Thoracic aorta (tissue), 2 donors: ENCODE results near the gene SHC1. TPM values are rescaled to one million over a fixed set of nuclear protein-coding genes. Genes with fewer than 3 reads are reported as not detected.

Source experiments
- ATAC-seq: fragments of 150-250 bp; one replicate; pipeline ENCODE4 v1.8.0; 2017; ENCODE audit warnings: low read depth; ENCODE audit not compliant: insufficient number of reproducible peaks, low FRiP score
- DNase-seq: peaks from one replicate; pipeline ENCODE4 v3.0.0-alpha.2; 2020; ENCODE audit warnings: low spot score
- H3K27ac ChIP-seq, 2 donors: fragments of 200-600 bp; sonication (generic); 1 replicate in 1 of 2; 2 replicates in 1 of 2; pipeline ENCODE4 v1.5.1; 2016; ENCODE audit warnings: mild to moderate bottlenecking in 2 of 2, moderate library complexity in 2 of 2
- H3K27me3 ChIP-seq: fragments of 200-600 bp; sonication (generic); replicated peaks from 2 replicates; pipeline ENCODE4 v1.6.0; 2016; ENCODE audit warnings: mild to moderate bottlenecking; ENCODE audit not compliant: insufficient read depth
- H3K36me3 ChIP-seq: fragments of 200-600 bp; sonication (generic); one replicate; pipeline ENCODE4 v1.5.1; 2016
- H3K4me1 ChIP-seq, 2 donors: fragments of 200-600 bp; sonication (generic); 1 replicate in 1 of 2; 2 replicates in 1 of 2; pipeline versions ENCODE4 v1.5.1 to v1.6.0; 2016; ENCODE audit warnings: low read depth in 2 of 2, mild to moderate bottlenecking in 1 of 2; ENCODE audit not compliant: control insufficient read depth in 1 of 2
- H3K4me3 ChIP-seq: fragments of 200-600 bp; sonication (generic); 2 replicates; pipeline ENCODE4 v1.5.1; 2016; ENCODE audit warnings: mild to moderate bottlenecking
- H3K9me3 ChIP-seq: fragments of 200-600 bp; sonication (generic); 2 replicates; pipeline ENCODE4 v1.5.1; 2016
- total RNA-seq, 2 donors: library from RNA; depleted of rRNA; stranded (reverse); fragments of >200 nt; gene quantifications; one replicate each; pipeline versions ENCODE4 v1.1.0 to v1.2.3, GENCODE V29; 2016
- TF ChIP-seq, protein P1 (sequence below): fragments of 200-600 bp; sonication (generic); IDR thresholded peaks from one replicate; pipeline ENCODE4 v1.5.1; 2019; ENCODE audit warnings: antibody characterized with exemption

The SHC1 gene
- total RNA-seq, 2 donors from 2014 or later, result 129 to 174 TPM

DNA sequence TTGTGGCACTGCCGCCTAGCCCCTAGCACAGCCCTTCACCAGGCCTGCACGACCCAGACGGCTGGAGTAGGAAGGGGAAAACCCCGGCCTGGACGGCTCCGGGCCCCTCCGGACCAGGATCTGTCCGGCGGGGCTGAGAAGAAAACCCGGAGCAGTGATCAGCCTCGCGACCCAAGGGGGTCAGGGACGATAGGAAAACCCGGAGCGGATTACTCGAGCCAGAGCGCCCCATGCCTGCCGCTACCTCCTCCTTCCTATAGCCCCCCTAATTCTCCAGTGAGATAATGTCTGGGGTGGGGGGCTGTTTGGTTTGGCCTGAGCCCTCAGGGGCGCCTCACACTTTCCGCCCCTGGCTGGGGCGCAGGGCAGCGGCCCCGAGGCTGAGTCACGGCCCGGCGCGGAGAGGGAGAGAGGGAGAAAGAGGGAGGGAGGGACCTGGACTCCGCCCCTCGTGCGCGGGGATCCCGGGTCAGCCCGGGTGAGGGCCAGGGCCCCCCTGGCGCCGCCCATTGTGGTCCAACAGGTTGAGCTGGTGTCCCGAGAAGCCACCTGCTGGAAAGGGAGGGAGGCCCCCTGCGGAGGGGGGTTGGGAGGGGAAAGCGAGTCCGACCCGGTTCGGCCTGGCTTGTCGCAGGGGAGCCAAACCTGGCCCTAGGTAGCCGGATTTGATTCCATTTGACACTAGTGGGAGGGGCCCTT is 30.3 kb upstream of the SHC1 start:
- Histone ChIP-seq H3K27me3 (no peaks in the 10 kb centered on the region), H3K4me3 (peak overlapping the region; percentile 99), H3K4me1 (peaks cover 31 to 36% of the 10 kb centered on the region in 2 donors), H3K27ac (peak overlapping the region; percentile 96 to 97), H3K36me3 (no peaks in the 10 kb centered on the region), H3K9me3 (no peaks in the 10 kb centered on the region)
- peak; percentile 51 for DNase-seq
- ATAC-seq, result peak; percentile 64
- TF ChIP-seq, protein P1, sequence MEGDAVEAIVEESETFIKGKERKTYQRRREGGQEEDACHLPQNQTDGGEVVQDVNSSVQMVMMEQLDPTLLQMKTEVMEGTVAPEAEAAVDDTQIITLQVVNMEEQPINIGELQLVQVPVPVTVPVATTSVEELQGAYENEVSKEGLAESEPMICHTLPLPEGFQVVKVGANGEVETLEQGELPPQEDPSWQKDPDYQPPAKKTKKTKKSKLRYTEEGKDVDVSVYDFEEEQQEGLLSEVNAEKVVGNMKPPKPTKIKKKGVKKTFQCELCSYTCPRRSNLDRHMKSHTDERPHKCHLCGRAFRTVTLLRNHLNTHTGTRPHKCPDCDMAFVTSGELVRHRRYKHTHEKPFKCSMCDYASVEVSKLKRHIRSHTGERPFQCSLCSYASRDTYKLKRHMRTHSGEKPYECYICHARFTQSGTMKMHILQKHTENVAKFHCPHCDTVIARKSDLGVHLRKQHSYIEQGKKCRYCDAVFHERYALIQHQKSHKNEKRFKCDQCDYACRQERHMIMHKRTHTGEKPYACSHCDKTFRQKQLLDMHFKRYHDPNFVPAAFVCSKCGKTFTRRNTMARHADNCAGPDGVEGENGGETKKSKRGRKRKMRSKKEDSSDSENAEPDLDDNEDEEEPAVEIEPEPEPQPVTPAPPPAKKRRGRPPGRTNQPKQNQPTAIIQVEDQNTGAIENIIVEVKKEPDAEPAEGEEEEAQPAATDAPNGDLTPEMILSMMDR, result no peak

DNA sequence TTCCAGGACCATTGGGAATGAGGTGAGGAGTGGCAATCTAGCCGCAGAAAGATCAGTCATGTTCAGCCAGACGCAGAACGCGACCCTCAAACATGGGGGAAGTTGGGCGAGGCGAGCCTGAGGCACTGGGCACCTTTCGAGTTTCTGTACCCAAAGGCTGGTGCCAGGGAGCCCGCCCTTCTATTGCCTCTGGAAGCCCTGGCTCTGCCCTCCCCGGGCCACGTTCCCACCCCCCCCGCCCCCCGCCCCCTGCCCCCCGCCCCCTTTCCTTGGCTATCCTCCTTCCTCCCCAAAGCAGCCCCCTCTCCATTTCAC is 29.8 kb upstream of the SHC1 start:
- Histone ChIP-seq H3K27me3 (no peaks in the 10 kb centered on the region), H3K4me1 (peaks cover 26 to 31% of the 10 kb centered on the region in 2 donors), H3K36me3 (no peaks in the 10 kb centered on the region), H3K27ac (peak overlapping the region; percentile 96 to 97), H3K4me3 (peak overlapping the region; percentile 99), H3K9me3 (no peaks in the 10 kb centered on the region)
- DNase-seq (no peak), ATAC-seq (no peak)
- TF ChIP-seq, protein P1, result no peak

- no peaks in the 10 kb centered on the region for H3K36me3 ChIP-seq
- H3K27me3 ChIP-seq, result no peaks in the 10 kb centered on the region
- H3K27ac ChIP-seq, result peak overlapping the region; percentile 86 to 97
- DNase-seq, result no peak
- ATAC-seq, result no peak
- H3K9me3 ChIP-seq, result no peaks in the 10 kb centered on the region
- peak overlapping the region; percentile 99 for H3K4me3 ChIP-seq
- TF ChIP-seq, protein P1, result no peak
- H3K4me1 ChIP-seq, result peaks cover 20 to 25% of the 10 kb centered on the region in 2 donors
Measured at GRCh38 chr1:154999571-155000410, 29.2 kb upstream of the SHC1 start.

GRCh38 chr1:154998818-154999570 is 28.4 kb upstream of the SHC1 start:
- no peaks in the 10 kb centered on the region for H3K27me3 ChIP-seq
- TF ChIP-seq, protein P1, result peak; percentile 72
- no peaks in the 10 kb centered on the region for H3K36me3 ChIP-seq
- H3K9me3 ChIP-seq, result no peaks in the 10 kb centered on the region
- peak overlapping the region; percentile 99 for H3K4me3 ChIP-seq
- peaks cover 13 to 17% of the 10 kb centered on the region in 2 donors for H3K4me1 ChIP-seq
- no peak for DNase-seq
- no peak for ATAC-seq
- peak overlapping the region; percentile 86 to 97 for H3K27ac ChIP-seq
